ENCODE data around the gene MRPL24. TPM values are rescaled to one million over a fixed set of nuclear protein-coding genes. Genes with fewer than 3 reads are reported as not detected.
A peak's percentile ranks its signal among the peaks of the same experiment; 100 is the strongest.

MRPL24 gene
- total and polyA plus RNA-seq, 2 of the 13 experiments (the other 11 are each of a cell fraction or from before 2014, with no cell fraction given), result 38.1 to 42.9 TPM

- no peak for TF ChIP-seq SSRP1 (CRISPR knock-in tag; IDR thresholded peaks at IDR 0.05)
- no peak for TF ChIP-seq MIER3 (CRISPR knock-in tag; IDR thresholded peaks at IDR 0.05; ENCODE audit: borderline replicate concordance)
- TF ChIP-seq MTA3 (CRISPR knock-in tag; IDR thresholded peaks at IDR 0.05), result no peak
- no peak for TF ChIP-seq HNF1A (IDR thresholded peaks at IDR 0.05; ENCODE audit: low read depth)
- no peak for TF ChIP-seq HNF1A (CRISPR knock-in tag; IDR thresholded peaks at IDR 0.05; ENCODE audit: borderline replicate concordance)
- TF ChIP-seq ZFP1 (CRISPR knock-in tag; IDR thresholded peaks at IDR 0.05), result no peak
- TF ChIP-seq ZSCAN12 (CRISPR knock-in tag; IDR thresholded peaks at IDR 0.05), result no peak
- TF ChIP-seq ZNF598 (CRISPR knock-in tag; IDR thresholded peaks at IDR 0.05; ENCODE audit: borderline replicate concordance), result 0 out of 2 replicates have a peak, but pooled peaks have one; percentile 3
- TF ChIP-seq, protein P1, sequence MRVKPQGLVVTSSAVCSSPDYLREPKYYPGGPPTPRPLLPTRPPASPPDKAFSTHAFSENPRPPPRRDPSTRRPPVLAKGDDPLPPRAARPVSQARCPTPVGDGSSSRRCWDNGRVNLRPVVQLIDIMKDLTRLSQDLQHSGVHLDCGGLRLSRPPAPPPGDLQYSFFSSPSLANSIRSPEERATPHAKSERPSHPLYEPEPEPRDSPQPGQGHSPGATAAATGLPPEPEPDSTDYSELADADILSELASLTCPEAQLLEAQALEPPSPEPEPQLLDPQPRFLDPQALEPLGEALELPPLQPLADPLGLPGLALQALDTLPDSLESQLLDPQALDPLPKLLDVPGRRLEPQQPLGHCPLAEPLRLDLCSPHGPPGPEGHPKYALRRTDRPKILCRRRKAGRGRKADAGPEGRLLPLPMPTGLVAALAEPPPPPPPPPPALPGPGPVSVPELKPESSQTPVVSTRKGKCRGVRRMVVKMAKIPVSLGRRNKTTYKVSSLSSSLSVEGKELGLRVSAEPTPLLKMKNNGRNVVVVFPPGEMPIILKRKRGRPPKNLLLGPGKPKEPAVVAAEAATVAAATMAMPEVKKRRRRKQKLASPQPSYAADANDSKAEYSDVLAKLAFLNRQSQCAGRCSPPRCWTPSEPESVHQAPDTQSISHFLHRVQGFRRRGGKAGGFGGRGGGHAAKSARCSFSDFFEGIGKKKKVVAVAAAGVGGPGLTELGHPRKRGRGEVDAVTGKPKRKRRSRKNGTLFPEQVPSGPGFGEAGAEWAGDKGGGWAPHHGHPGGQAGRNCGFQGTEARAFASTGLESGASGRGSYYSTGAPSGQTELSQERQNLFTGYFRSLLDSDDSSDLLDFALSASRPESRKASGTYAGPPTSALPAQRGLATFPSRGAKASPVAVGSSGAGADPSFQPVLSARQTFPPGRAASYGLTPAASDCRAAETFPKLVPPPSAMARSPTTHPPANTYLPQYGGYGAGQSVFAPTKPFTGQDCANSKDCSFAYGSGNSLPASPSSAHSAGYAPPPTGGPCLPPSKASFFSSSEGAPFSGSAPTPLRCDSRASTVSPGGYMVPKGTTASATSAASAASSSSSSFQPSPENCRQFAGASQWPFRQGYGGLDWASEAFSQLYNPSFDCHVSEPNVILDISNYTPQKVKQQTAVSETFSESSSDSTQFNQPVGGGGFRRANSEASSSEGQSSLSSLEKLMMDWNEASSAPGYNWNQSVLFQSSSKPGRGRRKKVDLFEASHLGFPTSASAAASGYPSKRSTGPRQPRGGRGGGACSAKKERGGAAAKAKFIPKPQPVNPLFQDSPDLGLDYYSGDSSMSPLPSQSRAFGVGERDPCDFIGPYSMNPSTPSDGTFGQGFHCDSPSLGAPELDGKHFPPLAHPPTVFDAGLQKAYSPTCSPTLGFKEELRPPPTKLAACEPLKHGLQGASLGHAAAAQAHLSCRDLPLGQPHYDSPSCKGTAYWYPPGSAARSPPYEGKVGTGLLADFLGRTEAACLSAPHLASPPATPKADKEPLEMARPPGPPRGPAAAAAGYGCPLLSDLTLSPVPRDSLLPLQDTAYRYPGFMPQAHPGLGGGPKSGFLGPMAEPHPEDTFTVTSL (CRISPR knock-in tag; IDR thresholded peaks at IDR 0.05; ENCODE audit: borderline replicate concordance), result no peak
- TF ChIP-seq, protein P2, sequence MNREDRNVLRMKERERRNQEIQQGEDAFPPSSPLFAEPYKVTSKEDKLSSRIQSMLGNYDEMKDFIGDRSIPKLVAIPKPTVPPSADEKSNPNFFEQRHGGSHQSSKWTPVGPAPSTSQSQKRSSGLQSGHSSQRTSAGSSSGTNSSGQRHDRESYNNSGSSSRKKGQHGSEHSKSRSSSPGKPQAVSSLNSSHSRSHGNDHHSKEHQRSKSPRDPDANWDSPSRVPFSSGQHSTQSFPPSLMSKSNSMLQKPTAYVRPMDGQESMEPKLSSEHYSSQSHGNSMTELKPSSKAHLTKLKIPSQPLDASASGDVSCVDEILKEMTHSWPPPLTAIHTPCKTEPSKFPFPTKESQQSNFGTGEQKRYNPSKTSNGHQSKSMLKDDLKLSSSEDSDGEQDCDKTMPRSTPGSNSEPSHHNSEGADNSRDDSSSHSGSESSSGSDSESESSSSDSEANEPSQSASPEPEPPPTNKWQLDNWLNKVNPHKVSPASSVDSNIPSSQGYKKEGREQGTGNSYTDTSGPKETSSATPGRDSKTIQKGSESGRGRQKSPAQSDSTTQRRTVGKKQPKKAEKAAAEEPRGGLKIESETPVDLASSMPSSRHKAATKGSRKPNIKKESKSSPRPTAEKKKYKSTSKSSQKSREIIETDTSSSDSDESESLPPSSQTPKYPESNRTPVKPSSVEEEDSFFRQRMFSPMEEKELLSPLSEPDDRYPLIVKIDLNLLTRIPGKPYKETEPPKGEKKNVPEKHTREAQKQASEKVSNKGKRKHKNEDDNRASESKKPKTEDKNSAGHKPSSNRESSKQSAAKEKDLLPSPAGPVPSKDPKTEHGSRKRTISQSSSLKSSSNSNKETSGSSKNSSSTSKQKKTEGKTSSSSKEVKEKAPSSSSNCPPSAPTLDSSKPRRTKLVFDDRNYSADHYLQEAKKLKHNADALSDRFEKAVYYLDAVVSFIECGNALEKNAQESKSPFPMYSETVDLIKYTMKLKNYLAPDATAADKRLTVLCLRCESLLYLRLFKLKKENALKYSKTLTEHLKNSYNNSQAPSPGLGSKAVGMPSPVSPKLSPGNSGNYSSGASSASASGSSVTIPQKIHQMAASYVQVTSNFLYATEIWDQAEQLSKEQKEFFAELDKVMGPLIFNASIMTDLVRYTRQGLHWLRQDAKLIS (CRISPR knock-in tag; IDR thresholded peaks at IDR 0.05), result no peak
- no peak for TF ChIP-seq TGIF2 (CRISPR knock-in tag; IDR thresholded peaks at IDR 0.05)
- TF ChIP-seq, protein P3, sequence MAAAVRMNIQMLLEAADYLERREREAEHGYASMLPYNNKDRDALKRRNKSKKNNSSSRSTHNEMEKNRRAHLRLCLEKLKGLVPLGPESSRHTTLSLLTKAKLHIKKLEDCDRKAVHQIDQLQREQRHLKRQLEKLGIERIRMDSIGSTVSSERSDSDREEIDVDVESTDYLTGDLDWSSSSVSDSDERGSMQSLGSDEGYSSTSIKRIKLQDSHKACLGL (CRISPR knock-in tag; IDR thresholded peaks at IDR 0.05), result no peak; the same call in 1 of the 2 replicates
- TF ChIP-seq, protein P4, sequence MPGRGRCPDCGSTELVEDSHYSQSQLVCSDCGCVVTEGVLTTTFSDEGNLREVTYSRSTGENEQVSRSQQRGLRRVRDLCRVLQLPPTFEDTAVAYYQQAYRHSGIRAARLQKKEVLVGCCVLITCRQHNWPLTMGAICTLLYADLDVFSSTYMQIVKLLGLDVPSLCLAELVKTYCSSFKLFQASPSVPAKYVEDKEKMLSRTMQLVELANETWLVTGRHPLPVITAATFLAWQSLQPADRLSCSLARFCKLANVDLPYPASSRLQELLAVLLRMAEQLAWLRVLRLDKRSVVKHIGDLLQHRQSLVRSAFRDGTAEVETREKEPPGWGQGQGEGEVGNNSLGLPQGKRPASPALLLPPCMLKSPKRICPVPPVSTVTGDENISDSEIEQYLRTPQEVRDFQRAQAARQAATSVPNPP (CRISPR knock-in tag; IDR thresholded peaks at IDR 0.05), result no peak
- TF ChIP-seq KDM4B (CRISPR knock-in tag; IDR thresholded peaks at IDR 0.05), result no peak
Measured at GRCh38 chr1:156727926-156728598, 12.8 kb downstream of the MRPL24 start, which contains the start of gene METTL25B (continued).

Data from HepG2 (cell line).